ENCODE results near the gene TAS2R38.

GRCh38 chr7:141950806-141951205 is 22.8 kb downstream of the TAS2R38 start:
- TF ChIP-seq CTCF (IDR thresholded peaks at IDR 0.05; ENCODE audit: insufficient read depth, low read length) (no peak), POLR2AphosphoS5 (IDR thresholded peaks at IDR 0.05; ENCODE audit: low read depth) (no peak), REST (IDR thresholded peaks at IDR 0.05; ENCODE audit: insufficient replicate concordance, low read depth) (no peak)
